ENCODE results near the gene MLF1. TPM values are rescaled to one million over a fixed set of nuclear protein-coding genes. Genes with fewer than 3 reads are reported as not detected.

The MLF1 gene
- total and polyA plus RNA-seq, 2 experiments from 2014 or later, result 5.8 to 11.2 TPM

- no peaks in the 10 kb centered on the region for H4K20me1 ChIP-seq (ENCODE audit: insufficient read depth, poor library complexity, severe bottlenecking)
- H3K4me2 ChIP-seq, result no peak overlapping the region
- no peaks in the 10 kb centered on the region for H3K27me3 ChIP-seq
- H3K79me2 ChIP-seq, result no peaks in the 10 kb centered on the region
- H3K9me2 ChIP-seq (replicated peaks; ENCODE audit: insufficient read depth), result no peaks in the 10 kb centered on the region
- no peak overlapping the region for H2AFZ ChIP-seq
- 68% methylated on average over 2 of the region's 2 CpGs for WGBS (ENCODE audit: low lambda C conversion rate, missing lambda C conversion rate)
- TF ChIP-seq EZH2 (IDR thresholded peaks at IDR 0.05; ENCODE audit: borderline replicate concordance), result no peak
- no peak for TF ChIP-seq EZH2phosphoT487 (IDR thresholded peaks at IDR 0.05; ENCODE audit: low read depth, severe bottlenecking, unreplicated experiment)
- no peak for TF ChIP-seq CTCF (IDR thresholded peaks at IDR 0.05; ENCODE audit: poor library complexity)
- H3K9me3 ChIP-seq (ENCODE audit: low read depth), result no peaks in the 10 kb centered on the region
- H3K4me3 ChIP-seq, result no peak overlapping the region
- H3K4me1 ChIP-seq (ENCODE audit: insufficient read depth), result no peaks in the 10 kb centered on the region
- no peak for DNase-seq (ENCODE audit: low spot score)
- no peaks in the 10 kb centered on the region for H3K36me3 ChIP-seq (replicated peaks; ENCODE audit: insufficient read depth, low read depth)
- no peak overlapping the region for H3K27ac ChIP-seq
Observed at GRCh38 chr3:158552124-158552523, 18.9 kb upstream of the MLF1 start.

GRCh38 chr3:158559504-158559903 lies 11.5 kb upstream of the MLF1 start:
- no peak overlapping the region for H3K27ac ChIP-seq
- no peak for TF ChIP-seq EZH2phosphoT487 (IDR thresholded peaks at IDR 0.05; ENCODE audit: low read depth, severe bottlenecking, unreplicated experiment)
- no peak for TF ChIP-seq EZH2 (IDR thresholded peaks at IDR 0.05; ENCODE audit: borderline replicate concordance)
- no peak for TF ChIP-seq CTCF (IDR thresholded peaks at IDR 0.05; ENCODE audit: poor library complexity)
- no peaks in the 10 kb centered on the region for H3K9me2 ChIP-seq (replicated peaks; ENCODE audit: insufficient read depth)
- no peak overlapping the region for H3K4me2 ChIP-seq
- no peaks in the 10 kb centered on the region for H3K4me1 ChIP-seq (ENCODE audit: insufficient read depth)
- H4K20me1 ChIP-seq (ENCODE audit: insufficient read depth, poor library complexity, severe bottlenecking), result no peaks in the 10 kb centered on the region
- no peaks in the 10 kb centered on the region for H3K9me3 ChIP-seq (ENCODE audit: low read depth)
- H3K4me3 ChIP-seq, result no peak overlapping the region
- H3K36me3 ChIP-seq (replicated peaks; ENCODE audit: insufficient read depth, low read depth), result no peaks in the 10 kb centered on the region
- H3K79me2 ChIP-seq, result no peaks in the 10 kb centered on the region
- no peaks in the 10 kb centered on the region for H3K27me3 ChIP-seq
- 78% methylated on average over 4 of the region's 4 CpGs for WGBS (ENCODE audit: low lambda C conversion rate, missing lambda C conversion rate)
- no peak overlapping the region for H2AFZ ChIP-seq
- DNase-seq (ENCODE audit: low spot score), result no peak

GRCh38 chr3:158560979-158561378 lies 10.0 kb upstream of the MLF1 start:
- Histone ChIP-seq H3K9me2 (replicated peaks; ENCODE audit: insufficient read depth) (no peaks in the 10 kb centered on the region), H3K27me3 (no peaks in the 10 kb centered on the region), H3K36me3 (replicated peaks; ENCODE audit: insufficient read depth, low read depth) (no peaks in the 10 kb centered on the region), H3K4me2 (no peak overlapping the region), H3K9me3 (ENCODE audit: low read depth) (no peaks in the 10 kb centered on the region), H4K20me1 (ENCODE audit: insufficient read depth, poor library complexity, severe bottlenecking) (no peaks in the 10 kb centered on the region), H2AFZ (no peak overlapping the region), H3K27ac (no peak overlapping the region), H3K4me1 (ENCODE audit: insufficient read depth) (no peaks in the 10 kb centered on the region), H3K79me2 (no peaks in the 10 kb centered on the region), H3K4me3 (no peak overlapping the region)
- 100% methylated on average over 1 of the region's 1 CpG for whole genome bisulfite sequencing (ENCODE audit: low lambda C conversion rate, missing lambda C conversion rate)
- no peak for DNase-seq (ENCODE audit: low spot score)
- TF ChIP-seq EZH2phosphoT487 (IDR thresholded peaks at IDR 0.05; ENCODE audit: low read depth, severe bottlenecking, unreplicated experiment) (no peak), CTCF (IDR thresholded peaks at IDR 0.05; ENCODE audit: poor library complexity) (no peak), EZH2 (IDR thresholded peaks at IDR 0.05; ENCODE audit: borderline replicate concordance) (no peak)

GRCh38 chr3:158562674-158563073 lies 8.3 kb upstream of the MLF1 start:
- no peaks in the 10 kb centered on the region for H3K79me2 ChIP-seq
- H3K4me1 ChIP-seq (ENCODE audit: insufficient read depth), result no peaks in the 10 kb centered on the region
- TF ChIP-seq CTCF (IDR thresholded peaks at IDR 0.05; ENCODE audit: poor library complexity) (no peak), EZH2phosphoT487 (IDR thresholded peaks at IDR 0.05; ENCODE audit: low read depth, severe bottlenecking, unreplicated experiment) (no peak), EZH2 (IDR thresholded peaks at IDR 0.05; ENCODE audit: borderline replicate concordance) (no peak)
- H3K9me2 ChIP-seq (replicated peaks; ENCODE audit: insufficient read depth), result no peaks in the 10 kb centered on the region
- no peaks in the 10 kb centered on the region for H4K20me1 ChIP-seq (ENCODE audit: insufficient read depth, poor library complexity, severe bottlenecking)
- no peak overlapping the region for H3K27ac ChIP-seq
- no peak overlapping the region for H2AFZ ChIP-seq
- H3K27me3 ChIP-seq, result peaks cover 2% of the 10 kb centered on the region
- H3K4me3 ChIP-seq, result no peak overlapping the region
- WGBS (ENCODE audit: low lambda C conversion rate, missing lambda C conversion rate), result 77% methylated on average over 5 of the region's 5 CpGs
- H3K4me2 ChIP-seq, result no peak overlapping the region
- DNase-seq (ENCODE audit: low spot score), result no peak
- no peaks in the 10 kb centered on the region for H3K36me3 ChIP-seq (replicated peaks; ENCODE audit: insufficient read depth, low read depth)
- H3K9me3 ChIP-seq (ENCODE audit: low read depth), result no peaks in the 10 kb centered on the region
